ENCODE results near the gene ERICH3. TPM values are rescaled to one million over a fixed set of nuclear protein-coding genes. Genes with fewer than 3 reads are reported as not detected.

The ERICH3 gene
- total RNA-seq, 4 donors from 2014 or later, result 0.13 TPM; not detected in 3

DNA sequence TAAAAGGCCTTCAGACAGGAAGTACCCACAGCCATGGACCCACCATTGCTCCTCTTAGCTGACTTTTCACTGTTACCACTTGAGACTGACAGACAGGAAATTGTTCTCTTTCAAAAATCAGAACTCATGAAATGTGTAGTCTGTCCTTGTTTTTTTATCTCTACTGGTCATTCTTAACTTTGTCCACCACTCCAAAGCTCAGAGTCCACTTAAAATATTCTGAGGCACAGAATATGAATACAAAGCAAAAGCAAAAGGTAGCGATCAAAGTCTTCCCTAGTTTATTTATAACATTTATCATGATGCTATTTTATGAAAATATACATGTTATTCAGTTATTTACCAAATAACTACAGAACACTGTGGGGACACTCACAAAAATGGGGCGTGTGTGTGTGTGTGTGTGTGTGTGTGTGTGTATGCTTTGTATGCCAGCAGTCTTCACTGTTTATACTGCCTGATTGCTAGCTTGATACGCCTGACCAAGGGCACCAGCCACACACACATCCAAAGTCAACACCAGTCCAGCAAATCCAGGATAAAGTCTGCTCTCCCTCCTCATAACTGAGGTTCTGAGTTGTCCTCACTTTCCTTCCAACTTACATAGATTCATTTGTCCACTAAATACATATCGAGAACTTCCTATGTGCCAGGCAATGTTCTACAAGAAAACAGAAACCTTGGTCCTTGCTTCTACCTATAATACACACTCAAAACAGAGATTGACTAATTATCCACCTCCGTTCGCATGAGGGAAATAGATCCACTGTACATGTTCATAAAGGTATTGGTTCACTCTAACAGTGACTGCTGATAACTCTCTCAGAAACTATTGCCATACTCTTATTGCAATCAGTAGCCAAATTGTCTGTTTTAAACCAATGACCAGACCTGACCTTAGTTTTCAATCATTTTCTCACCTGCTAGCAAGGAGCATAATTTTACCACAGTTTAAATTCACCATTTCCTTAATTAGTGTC is 79.4 kb downstream of the ERICH3 start:
- Histone ChIP-seq H3K27ac (no peak overlapping the region), H3K27me3 (no peaks in the 10 kb centered on the region), H3K4me3 (no peak overlapping the region), H3K36me3 (no peaks in the 10 kb centered on the region), H3K9me3 (no peaks in the 10 kb centered on the region), H3K4me1 (no peaks in the 10 kb centered on the region)
- TF ChIP-seq EP300 (IDR thresholded peaks at IDR 0.05), result no peak
- TF ChIP-seq, protein P1, sequence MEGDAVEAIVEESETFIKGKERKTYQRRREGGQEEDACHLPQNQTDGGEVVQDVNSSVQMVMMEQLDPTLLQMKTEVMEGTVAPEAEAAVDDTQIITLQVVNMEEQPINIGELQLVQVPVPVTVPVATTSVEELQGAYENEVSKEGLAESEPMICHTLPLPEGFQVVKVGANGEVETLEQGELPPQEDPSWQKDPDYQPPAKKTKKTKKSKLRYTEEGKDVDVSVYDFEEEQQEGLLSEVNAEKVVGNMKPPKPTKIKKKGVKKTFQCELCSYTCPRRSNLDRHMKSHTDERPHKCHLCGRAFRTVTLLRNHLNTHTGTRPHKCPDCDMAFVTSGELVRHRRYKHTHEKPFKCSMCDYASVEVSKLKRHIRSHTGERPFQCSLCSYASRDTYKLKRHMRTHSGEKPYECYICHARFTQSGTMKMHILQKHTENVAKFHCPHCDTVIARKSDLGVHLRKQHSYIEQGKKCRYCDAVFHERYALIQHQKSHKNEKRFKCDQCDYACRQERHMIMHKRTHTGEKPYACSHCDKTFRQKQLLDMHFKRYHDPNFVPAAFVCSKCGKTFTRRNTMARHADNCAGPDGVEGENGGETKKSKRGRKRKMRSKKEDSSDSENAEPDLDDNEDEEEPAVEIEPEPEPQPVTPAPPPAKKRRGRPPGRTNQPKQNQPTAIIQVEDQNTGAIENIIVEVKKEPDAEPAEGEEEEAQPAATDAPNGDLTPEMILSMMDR (IDR thresholded peaks at IDR 0.05), result no peak
- no peak for TF ChIP-seq POLR2AphosphoS5 (IDR thresholded peaks at IDR 0.05)
- no peak for TF ChIP-seq POLR2A (IDR thresholded peaks at IDR 0.05)
- no peak for ATAC-seq
- WGBS, 2 donors (ENCODE audit: low coverage in 1 of 2), result 82 to 90% methylated on average over 5 to 6 of the region's 6 CpGs

GRCh38 chr1:74592580-74593355 is 80.8 kb downstream of the ERICH3 start:
- Histone ChIP-seq H3K36me3 (no peaks in the 10 kb centered on the region), H3K4me3 (no peak overlapping the region), H3K4me1 (no peaks in the 10 kb centered on the region), H3K27me3 (no peaks in the 10 kb centered on the region), H3K9me3 (no peaks in the 10 kb centered on the region), H3K27ac (no peak overlapping the region)
- TF ChIP-seq, protein P1 (IDR thresholded peaks at IDR 0.05), result no peak
- no peak for TF ChIP-seq POLR2A (IDR thresholded peaks at IDR 0.05)
- TF ChIP-seq POLR2AphosphoS5 (IDR thresholded peaks at IDR 0.05), result no peak
- no peak for TF ChIP-seq EP300 (IDR thresholded peaks at IDR 0.05)
- no peak for ATAC-seq
- WGBS, 2 donors (ENCODE audit: low coverage in 1 of 2), result 71 to 80% methylated on average over 5 of the region's 5 CpGs

- Histone ChIP-seq H3K27me3 (no peaks in the 10 kb centered on the region), H3K36me3 (no peaks in the 10 kb centered on the region), H3K27ac (no peak overlapping the region), H3K4me1 (no peaks in the 10 kb centered on the region), H3K4me3 (no peak overlapping the region), H3K9me3 (no peaks in the 10 kb centered on the region)
- ATAC-seq, result no peak
- TF ChIP-seq POLR2A (IDR thresholded peaks at IDR 0.05), result no peak
- TF ChIP-seq POLR2AphosphoS5 (IDR thresholded peaks at IDR 0.05), result no peak
- TF ChIP-seq, protein P1 (IDR thresholded peaks at IDR 0.05), result no peak
- TF ChIP-seq EP300 (IDR thresholded peaks at IDR 0.05), result no peak
- 40 to 42% methylated on average over 2 of the region's 2 CpGs for WGBS, 2 donors (ENCODE audit: low coverage in 1 of 2)
These were observed 81.6 kb downstream of the ERICH3 start for GRCh38 chr1:74591949-74592348.

GRCh38 chr1:74590288-74590687 is 83.3 kb downstream of the ERICH3 start:
- H3K36me3 ChIP-seq, result no peaks in the 10 kb centered on the region
- no peaks in the 10 kb centered on the region for H3K4me1 ChIP-seq
- H3K4me3 ChIP-seq, result no peak overlapping the region
- WGBS, 2 donors (ENCODE audit: low coverage in 1 of 2), result 76 to 83% methylated on average over 2 to 5 of the region's 5 CpGs
- TF ChIP-seq POLR2AphosphoS5 (IDR thresholded peaks at IDR 0.05) (no peak), EP300 (IDR thresholded peaks at IDR 0.05) (no peak), POLR2A (IDR thresholded peaks at IDR 0.05) (no peak)
- TF ChIP-seq, protein P1 (IDR thresholded peaks at IDR 0.05), result no peak
- no peak overlapping the region for H3K27ac ChIP-seq
- ATAC-seq, result no peak
- H3K27me3 ChIP-seq, result no peaks in the 10 kb centered on the region
- no peaks in the 10 kb centered on the region for H3K9me3 ChIP-seq
